ENCODE measurements around the gene DEPP1. TPM values are rescaled to one million over a fixed set of nuclear protein-coding genes. Genes with fewer than 3 reads are reported as not detected.

DEPP1 gene
- total and polyA plus RNA-seq, 2 experiments from 2014 or later: 0.37 to 1.3 TPM

GRCh38 chr10:44950326-44951225 is 28.0 kb downstream of the DEPP1 start (continued):
- TF ChIP-seq ZNF462 (CRISPR knock-in tag; IDR thresholded peaks at IDR 0.05): no peak
- no peak for TF ChIP-seq CTCF (conservative IDR thresholded peaks at IDR 0.05; ENCODE audit: low read depth in 2 of 2)
- no peak for TF ChIP-seq NANOG (IDR thresholded peaks at IDR 0.05; ENCODE audit: borderline replicate concordance)
- TF ChIP-seq JUNB (IDR thresholded peaks at IDR 0.05; ENCODE audit: unreplicated experiment): no peak
- TF ChIP-seq ZNF331 (CRISPR knock-in tag; IDR thresholded peaks at IDR 0.05; ENCODE audit: low read depth): no peak
- TF ChIP-seq CREB1 (CRISPR knock-in tag; IDR thresholded peaks at IDR 0.05; ENCODE audit: low read depth): no peak

- Histone ChIP-seq H2AFZ (no peak overlapping the region), H3K27ac (ENCODE audit: low read depth) (no peak overlapping the region), H3K4me3 (no peak overlapping the region), H3K9me2 (ENCODE audit: insufficient read depth) (no peaks in the 10 kb centered on the region), H3F3A (replicated peaks; ENCODE audit: low read depth) (no peaks in the 10 kb centered on the region), H3K4me2 (no peak overlapping the region), H3K79me2 (replicated peaks; ENCODE audit: insufficient read depth) (no peaks in the 10 kb centered on the region), H4K20me1 (replicated peaks; ENCODE audit: insufficient read depth) (no peaks in the 10 kb centered on the region), H3K36me3 (ENCODE audit: insufficient read depth) (no peaks in the 10 kb centered on the region), H3K4me1 (ENCODE audit: insufficient read depth) (peaks cover 7% of the 10 kb centered on the region; the same call in 1 of the 2 replicates), H3K27me3 (ENCODE audit: insufficient read depth) (no peaks in the 10 kb centered on the region)
- TF ChIP-seq ZNF331 (CRISPR knock-in tag; IDR thresholded peaks at IDR 0.05; ENCODE audit: low read depth) (no peak), CREB1 (CRISPR knock-in tag; IDR thresholded peaks at IDR 0.05; ENCODE audit: low read depth) (no peak)
- Mint-ChIP-seq H3K27me3 (ENCODE audit: insufficient read depth, low read depth, poor library complexity) (peaks cover 10% of the 10 kb centered on the region), H3K36me3 (ENCODE audit: low read depth) (peaks cover 9% of the 10 kb centered on the region; the same call in 2 of the 3 replicates), H3K4me3 (no peak overlapping the region), H3K27ac (no peak overlapping the region), H3K4me1 (peaks cover 22% of the 10 kb centered on the region), H3K9me3 (peaks cover 9% of the 10 kb centered on the region)
- DNase-seq (ENCODE audit: low spot score) (no peak), ATAC-seq (no peak)
These were observed 28.7 kb downstream of the DEPP1 start for GRCh38 chr10:44949915-44950314.
